LNCAP (cell line): ENCODE data around the gene TENM3.

ENCODE experiments used
- CTCF ChIP-seq: fragments of 450-650 bp; IDR thresholded peaks from 2 replicates; pipeline ENCODE4 v1.5.1; 2017; ENCODE audit warnings: mild to moderate bottlenecking

Gene TENM3

DNA sequence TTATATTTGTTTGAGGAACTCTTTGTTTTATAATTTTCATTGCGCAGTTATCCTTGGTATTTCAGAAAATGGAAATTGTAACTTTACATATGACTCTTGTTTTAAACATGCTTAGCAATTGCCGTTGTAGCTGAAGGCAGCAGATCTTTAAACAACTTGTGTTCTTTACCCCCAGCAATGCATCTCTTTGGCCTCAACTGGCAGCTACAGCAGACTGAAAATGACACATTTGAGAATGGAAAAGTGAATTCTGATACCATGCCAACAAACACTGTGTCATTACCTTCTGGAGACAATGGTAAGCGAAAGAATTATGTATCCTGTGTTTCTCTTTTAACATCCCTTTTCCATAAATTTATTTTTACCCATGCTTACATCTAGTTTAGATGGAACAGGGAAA is 410.4 kb downstream of the TENM3 start:
- TF ChIP-seq CTCF = no peak

GRCh38 chr4:182655340-182655739 is 412.1 kb downstream of the TENM3 start:
- TF ChIP-seq CTCF = no peak

DNA sequence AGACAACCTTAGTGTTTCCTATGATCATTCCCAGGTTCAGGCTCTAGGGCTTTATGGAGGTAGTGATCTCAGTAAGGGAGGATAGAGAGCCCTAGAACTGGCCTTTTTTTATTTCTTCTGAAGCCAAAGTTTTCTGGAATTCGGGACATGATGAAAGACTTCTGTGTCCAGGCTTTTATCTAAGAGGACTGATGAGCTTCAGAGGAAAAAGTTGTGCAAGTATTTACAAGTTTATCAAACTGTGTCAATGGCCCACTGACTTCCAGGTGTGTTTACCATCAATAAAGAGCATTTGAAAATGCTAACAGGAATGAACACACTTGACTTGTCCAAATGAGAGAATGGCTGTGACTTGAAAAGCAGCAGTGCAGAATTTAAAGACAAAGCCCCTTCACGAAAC is 419.3 kb downstream of the TENM3 start:
- TF ChIP-seq CTCF = no peak

DNA sequence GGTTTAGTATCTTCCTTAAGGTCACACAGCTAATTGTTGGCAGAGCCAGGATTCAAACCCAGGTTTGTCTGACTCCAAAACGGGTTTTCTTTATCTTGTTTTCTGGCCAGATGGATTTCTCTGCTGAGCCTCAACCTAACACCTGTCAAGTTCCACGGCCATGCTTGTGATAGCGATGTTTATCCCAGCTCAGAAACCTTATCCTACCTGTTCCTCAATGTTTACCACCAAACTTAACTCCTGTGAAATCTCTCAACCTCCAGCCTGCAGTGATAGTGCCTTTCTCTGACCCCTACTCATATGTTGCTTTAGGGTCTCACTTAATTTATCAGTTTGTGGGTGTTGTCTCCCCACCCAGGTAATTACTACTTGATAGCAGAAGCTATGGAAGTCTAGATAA is 428.0 kb downstream of the TENM3 start:
- no peak for TF ChIP-seq CTCF

- no peak for TF ChIP-seq CTCF
Observed at GRCh38 chr4:182671749-182672148, 428.5 kb downstream of the TENM3 start.

GRCh38 chr4:182678590-182678989 is 435.4 kb downstream of the TENM3 start:
- no peak for TF ChIP-seq CTCF

- no peak for TF ChIP-seq CTCF
Observed at GRCh38 chr4:182679533-182679932, 436.3 kb downstream of the TENM3 start.

DNA sequence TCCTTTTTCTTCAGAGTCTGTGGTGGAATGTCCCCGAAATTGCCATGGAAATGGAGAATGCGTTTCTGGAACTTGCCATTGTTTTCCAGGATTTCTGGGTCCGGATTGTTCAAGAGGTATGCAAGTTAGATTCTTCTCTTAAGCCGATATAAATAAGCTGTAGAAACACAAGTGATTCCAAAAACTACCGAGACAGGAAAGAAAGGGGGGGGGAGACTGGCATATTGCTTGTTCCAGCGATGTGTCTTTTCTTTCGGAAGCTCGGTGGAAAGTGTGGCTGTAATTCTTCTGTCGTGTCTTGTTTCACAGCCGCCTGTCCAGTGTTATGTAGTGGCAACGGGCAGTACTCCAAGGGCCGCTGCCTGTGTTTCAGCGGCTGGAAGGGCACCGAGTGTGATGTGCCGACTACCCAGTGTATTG is 437.0 kb downstream of the TENM3 start:
- no peak for TF ChIP-seq CTCF
